Right ventricle myocardium inferior (tissue), 1 donor: ENCODE measurements around the gene CDK5RAP3. TPM values are rescaled to one million over a fixed set of nuclear protein-coding genes. Genes with fewer than 3 reads are reported as not detected.

Source experiments
- ATAC-seq: fragments of 200-7000 bp; cut with Tn5 transposase; one replicate; pipeline ENCODE4 v1.9.1; 2020; ENCODE audit warnings: mild to moderate bottlenecking, moderate library complexity
- DNase-seq: peaks from one replicate; pipeline ENCODE4 v3.0.0; 2021; ENCODE audit errors: missing footprints
- intact Hi-C: fragments of 100-400 bp; cut with DNase I; formaldehyde crosslinking; loops from one replicate; pipeline ENCODE4 v1.11.0; 2022
- total RNA-seq: library from RNA; stranded (reverse); fragmentation: NEBNext Ultra II Directional; extraction: Animal tissue kit (Norgen Biotek cat#: 25700); gene quantifications from one replicate; pipeline ENCODE4 v1.2.1, GENCODE V29; 2021
- donor health status: DM: no; HTN: yes; CAD: no; lungs with severe emphysema.

The CDK5RAP3 gene
- total RNA-seq, 1 donor from 2014 or later: 50.0 TPM

GRCh38 chr17:47945529-47946508 is 25.1 kb upstream of the CDK5RAP3 start:
- no peak for ATAC-seq
- peak; percentile 45 for DNase-seq
- intact Hi-C loops: no loop called here

- ATAC-seq: no peak
- intact Hi-C loops: no loop called here
- DNase-seq: peak; percentile 31
Observed at GRCh38 chr17:47946516-47946915, 24.4 kb upstream of the CDK5RAP3 start.

- DNase-seq (peak; percentile 72), ATAC-seq (peak; percentile 46)
- intact Hi-C loops: no loop called here
Observed at GRCh38 chr17:47946929-47947397, 23.9 kb upstream of the CDK5RAP3 start.

- intact Hi-C loops: loop anchor here (1.0 to 2.0 kb wide), 4 partner anchors 22 to 108 kb away; partner anchors contain the start of genes SCRN2 and SP2
- ATAC-seq: peak; percentile 24
- no peak for DNase-seq
Observed at GRCh38 chr17:47948706-47949196, 22.2 kb upstream of the CDK5RAP3 start.

- DNase-seq: peak; percentile 96
- intact Hi-C loops: loop anchor here (1.0 to 2.0 kb wide), 4 partner anchors 21 to 108 kb away; partner anchors contain the start of genes SCRN2 and SP2
- peak; percentile 90 for ATAC-seq
Observed at GRCh38 chr17:47949197-47949759, 21.6 kb upstream of the CDK5RAP3 start.

- no peak for DNase-seq
- intact Hi-C loops: loop anchor here (1.0 to 2.0 kb wide), 4 partner anchors 20 to 109 kb away; partner anchors contain the start of genes SCRN2 and SP2
- no peak for ATAC-seq
Observed at GRCh38 chr17:47949946-47950345, 21.0 kb upstream of the CDK5RAP3 start.

GRCh38 chr17:47950448-47950847 is 20.5 kb upstream of the CDK5RAP3 start:
- no peak for ATAC-seq
- intact Hi-C loops: no loop called here
- DNase-seq: no peak

- DNase-seq (no peak), ATAC-seq (no peak)
- intact Hi-C loops: no loop called here
Observed at GRCh38 chr17:47952171-47953021, 18.5 kb upstream of the CDK5RAP3 start.

GRCh38 chr17:47953909-47954308 is 17.0 kb upstream of the CDK5RAP3 start:
- intact Hi-C loops: no loop called here
- no peak for DNase-seq
- no peak for ATAC-seq

- no peak for ATAC-seq
- intact Hi-C loops: no loop called here
- no peak for DNase-seq
Observed at GRCh38 chr17:47955497-47956461, 15.1 kb upstream of the CDK5RAP3 start.

GRCh38 chr17:47956791-47957590 is 13.9 kb upstream of the CDK5RAP3 start:
- DNase-seq (no peak), ATAC-seq (no peak)
- intact Hi-C loops: no loop called here

GRCh38 chr17:47957591-47958490 is 13.1 kb upstream of the CDK5RAP3 start, which contains the start of gene PRR15L:
TSS of gene PRR15L (minus strand) at chr17:47957883. CDS start at chr17:47953234, 4,649 bp downstream.
- ATAC-seq (no peak), DNase-seq (no peak)
- intact Hi-C loops: no loop called here

- ATAC-seq: no peak
- intact Hi-C loops: no loop called here
- DNase-seq: no peak
Observed at GRCh38 chr17:47959825-47960655, 10.9 kb upstream of the CDK5RAP3 start.

GRCh38 chr17:47961406-47961805 is 9.5 kb upstream of the CDK5RAP3 start:
- DNase-seq: no peak
- intact Hi-C loops: no loop called here
- no peak for ATAC-seq

- no peak for ATAC-seq
- intact Hi-C loops: no loop called here
- DNase-seq: no peak
Observed at GRCh38 chr17:47962901-47963300, 8.0 kb upstream of the CDK5RAP3 start.
